Measurements from ENCODE around the gene ARSG.

Gene ARSG

GRCh38 chr17:68318103-68318991 lies 27.1 kb downstream of the ARSG start:
- Mint-ChIP-seq H3K4me3 (no peak overlapping the region), H3K4me1 (peaks cover 10% of the 10 kb centered on the region), H3K9me3 (no peaks in the 10 kb centered on the region), H3K36me3 (ENCODE audit: low read depth) (no peaks in the 10 kb centered on the region), H3K27ac (no peak overlapping the region), H3K27me3 (ENCODE audit: low read depth, poor library complexity) (peaks cover 7% of the 10 kb centered on the region)
- no peak for DNase-seq
- no peak for TF ChIP-seq CTCF (IDR thresholded peaks at IDR 0.05)

GRCh38 chr17:68319410-68320162 lies 28.3 kb downstream of the ARSG start:
- Mint-ChIP-seq H3K4me3 (no peak overlapping the region), H3K27ac (no peak overlapping the region), H3K4me1 (peaks cover 10% of the 10 kb centered on the region), H3K9me3 (no peaks in the 10 kb centered on the region), H3K36me3 (ENCODE audit: low read depth) (no peaks in the 10 kb centered on the region), H3K27me3 (ENCODE audit: low read depth, poor library complexity) (peaks cover 7% of the 10 kb centered on the region)
- TF ChIP-seq CTCF (IDR thresholded peaks at IDR 0.05), result no peak
- DNase-seq, result no peak

- no peak for TF ChIP-seq CTCF (IDR thresholded peaks at IDR 0.05)
- no peaks in the 10 kb centered on the region for H3K36me3 Mint-ChIP-seq (ENCODE audit: low read depth)
- no peak for DNase-seq
- no peak overlapping the region for H3K4me3 Mint-ChIP-seq
- peaks cover 7% of the 10 kb centered on the region for H3K27me3 Mint-ChIP-seq (ENCODE audit: low read depth, poor library complexity)
- peak overlapping the region; percentile 22 for H3K27ac Mint-ChIP-seq
- peaks cover 10% of the 10 kb centered on the region for H3K4me1 Mint-ChIP-seq
- no peaks in the 10 kb centered on the region for H3K9me3 Mint-ChIP-seq
Measured at GRCh38 chr17:68320311-68320865, 29.1 kb downstream of the ARSG start.

GRCh38 chr17:68320943-68321555 lies 29.8 kb downstream of the ARSG start:
- Mint-ChIP-seq H3K4me1 (peaks cover 10% of the 10 kb centered on the region), H3K9me3 (no peaks in the 10 kb centered on the region), H3K27ac (no peak overlapping the region), H3K36me3 (ENCODE audit: low read depth) (no peaks in the 10 kb centered on the region), H3K27me3 (ENCODE audit: low read depth, poor library complexity) (peaks cover 7% of the 10 kb centered on the region), H3K4me3 (no peak overlapping the region)
- DNase-seq, result no peak
- no peak for TF ChIP-seq CTCF (IDR thresholded peaks at IDR 0.05)

- Mint-ChIP-seq H3K4me1 (peaks cover 10% of the 10 kb centered on the region), H3K4me3 (no peak overlapping the region), H3K9me3 (no peaks in the 10 kb centered on the region), H3K27me3 (ENCODE audit: low read depth, poor library complexity) (peaks cover 7% of the 10 kb centered on the region), H3K27ac (no peak overlapping the region), H3K36me3 (ENCODE audit: low read depth) (no peaks in the 10 kb centered on the region)
- TF ChIP-seq CTCF (IDR thresholded peaks at IDR 0.05), result no peak
- no peak for DNase-seq
Measured at GRCh38 chr17:68321556-68321954, 30.3 kb downstream of the ARSG start.

Data from nephron progenitor cell (in vitro differentiated cells).